Activated T-cell treated with anti-CD3 and anti-CD28 coated beads, Interleukin-2, amount 50 U/mL, for 4 hours (primary cell): ENCODE data around the gene GNA12. TPM values are rescaled to one million over a fixed set of nuclear protein-coding genes. Genes with fewer than 3 reads are reported as not detected.

ENCODE experiments used
- ATAC-seq, 2 donors: fragments of 200-7000 bp; cut with Tn5 transposase; one replicate each; pipeline ENCODE4 v1.10.0; 2021
- DNase-seq: peaks from one replicate; pipeline ENCODE4 v3.0.0-alpha.2; 2020
- H3K27me3 Mint-ChIP-seq: one replicate; pipeline ENCODE4 v1.8.0; 2021; ENCODE audit warnings: low read depth, mixed read lengths
- H3K36me3 Mint-ChIP-seq: one replicate; pipeline ENCODE4 v1.8.0; 2022; ENCODE audit warnings: mixed read lengths; ENCODE audit not compliant: insufficient read depth
- H3K4me1 Mint-ChIP-seq: one replicate; pipeline ENCODE4 v1.8.0; 2021; ENCODE audit warnings: low read depth, mixed read lengths
- H3K4me3 Mint-ChIP-seq: one replicate; pipeline ENCODE4 v1.8.0; 2021; ENCODE audit warnings: mild to moderate bottlenecking, moderate library complexity, mixed read lengths
- H3K9me3 Mint-ChIP-seq: one replicate; pipeline ENCODE4 v1.8.0; 2021; ENCODE audit warnings: mixed read lengths
- total RNA-seq, 3 donors: library from RNA; stranded (reverse); gene quantifications; one replicate each; pipeline ENCODE4 v1.2.1, GENCODE V29; 2021

The GNA12 gene
- total RNA-seq, 3 donors from 2014 or later = 23.7 to 25.7 (median 25.0) TPM

GRCh38 chr7:2837496-2837895, 6.6 kb downstream of the GNA12 start:
- Mint-ChIP-seq H3K4me3 (no peak overlapping the region), H3K36me3 (peaks cover 14% of the 10 kb centered on the region), H3K9me3 (no peaks in the 10 kb centered on the region), H3K4me1 (peaks cover 47% of the 10 kb centered on the region), H3K27me3 (no peaks in the 10 kb centered on the region)
- no peak for ATAC-seq
- DNase-seq = no peak

GRCh38 chr7:2834748-2835441, 9.2 kb downstream of the GNA12 start:
- ATAC-seq (no peak), DNase-seq (no peak)
- Mint-ChIP-seq H3K4me1 (peaks cover 28% of the 10 kb centered on the region), H3K9me3 (no peaks in the 10 kb centered on the region), H3K4me3 (no peak overlapping the region), H3K27me3 (no peaks in the 10 kb centered on the region), H3K36me3 (peaks cover 13% of the 10 kb centered on the region)

GRCh38 chr7:2833083-2833910, 10.8 kb downstream of the GNA12 start:
- no peak overlapping the region for H3K4me3 Mint-ChIP-seq

GRCh38 chr7:2832461-2832860, 11.6 kb downstream of the GNA12 start:
- Mint-ChIP-seq H3K9me3 (no peaks in the 10 kb centered on the region), H3K4me1 (peaks cover 12% of the 10 kb centered on the region), H3K36me3 (peaks cover 13% of the 10 kb centered on the region), H3K27me3 (no peaks in the 10 kb centered on the region), H3K4me3 (no peak overlapping the region)
- ATAC-seq (no peak), DNase-seq (no peak)

More at GRCh38 chr7:2833083-2833910, 10.8 kb downstream of the GNA12 start:
- Mint-ChIP-seq H3K9me3 (no peaks in the 10 kb centered on the region), H3K27me3 (no peaks in the 10 kb centered on the region), H3K36me3 (peaks cover 13% of the 10 kb centered on the region), H3K4me1 (peaks cover 19% of the 10 kb centered on the region)
- ATAC-seq = no peak
- no peak for DNase-seq

- Mint-ChIP-seq H3K27me3 (no peaks in the 10 kb centered on the region), H3K9me3 (no peaks in the 10 kb centered on the region), H3K36me3 (peaks cover 14% of the 10 kb centered on the region), H3K4me1 (peaks cover 12% of the 10 kb centered on the region), H3K4me3 (no peak overlapping the region)
- ATAC-seq (no peak), DNase-seq (no peak)
Measured at GRCh38 chr7:2830609-2831376, 13.3 kb downstream of the GNA12 start.

GRCh38 chr7:2829040-2829439, 15.1 kb downstream of the GNA12 start:
- Mint-ChIP-seq H3K27me3 (no peaks in the 10 kb centered on the region), H3K9me3 (no peaks in the 10 kb centered on the region), H3K36me3 (peaks cover 8% of the 10 kb centered on the region), H3K4me3 (no peak overlapping the region), H3K4me1 (peaks cover 29% of the 10 kb centered on the region)
- DNase-seq (no peak), ATAC-seq (no peak)

- no peaks in the 10 kb centered on the region for H3K27me3 Mint-ChIP-seq
- H3K4me3 Mint-ChIP-seq = no peak overlapping the region
- DNase-seq (no peak), ATAC-seq (no peak)
- H3K9me3 Mint-ChIP-seq = no peaks in the 10 kb centered on the region
- H3K36me3 Mint-ChIP-seq = peaks cover 6% of the 10 kb centered on the region
- H3K4me1 Mint-ChIP-seq = peaks cover 38% of the 10 kb centered on the region
Measured at GRCh38 chr7:2826771-2827170, 17.3 kb downstream of the GNA12 start.

DNA sequence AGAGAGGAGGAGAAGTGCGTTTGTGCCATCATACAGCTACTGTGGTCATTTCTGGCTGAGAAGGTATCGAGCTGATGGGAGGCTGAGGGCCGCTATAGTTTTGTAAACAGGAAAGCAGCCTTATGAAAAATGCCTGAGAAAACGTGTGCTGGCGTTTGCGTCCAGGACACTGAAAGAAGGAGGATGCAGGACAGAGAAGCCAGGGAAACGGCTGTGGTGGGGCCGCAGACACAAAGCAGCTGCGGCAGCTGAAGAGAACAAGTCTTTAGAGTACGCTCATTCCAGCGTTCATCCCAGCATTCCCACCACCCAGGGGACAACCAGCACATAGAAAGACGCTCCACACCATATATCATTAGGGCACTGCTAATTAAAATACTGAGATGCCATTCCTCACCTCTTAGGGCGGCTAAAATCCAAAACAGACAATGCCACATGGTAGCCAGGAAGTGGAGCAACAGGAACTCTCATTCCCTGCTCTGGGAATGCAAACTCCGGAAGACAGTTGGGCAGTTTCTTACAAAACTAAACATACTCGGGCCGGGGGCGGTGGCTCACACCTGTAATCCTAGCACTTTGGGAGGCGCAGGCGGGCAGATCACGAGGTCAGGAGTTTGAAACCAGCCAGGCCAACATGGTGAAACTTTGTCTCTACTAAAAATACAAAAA, 18.4 kb downstream of the GNA12 start:
- Mint-ChIP-seq H3K9me3 (no peaks in the 10 kb centered on the region), H3K27me3 (no peaks in the 10 kb centered on the region), H3K36me3 (peaks cover 5% of the 10 kb centered on the region), H3K4me1 (peaks cover 45% of the 10 kb centered on the region), H3K4me3 (no peak overlapping the region)
- DNase-seq = no peak
- no peak for ATAC-seq

- DNase-seq = no peak
- Mint-ChIP-seq H3K4me1 (peaks cover 47% of the 10 kb centered on the region), H3K9me3 (no peaks in the 10 kb centered on the region), H3K27me3 (no peaks in the 10 kb centered on the region), H3K36me3 (peaks cover 5% of the 10 kb centered on the region), H3K4me3 (no peak overlapping the region)
- no peak for ATAC-seq
Measured at GRCh38 chr7:2824678-2825461, 19.2 kb downstream of the GNA12 start.

DNA sequence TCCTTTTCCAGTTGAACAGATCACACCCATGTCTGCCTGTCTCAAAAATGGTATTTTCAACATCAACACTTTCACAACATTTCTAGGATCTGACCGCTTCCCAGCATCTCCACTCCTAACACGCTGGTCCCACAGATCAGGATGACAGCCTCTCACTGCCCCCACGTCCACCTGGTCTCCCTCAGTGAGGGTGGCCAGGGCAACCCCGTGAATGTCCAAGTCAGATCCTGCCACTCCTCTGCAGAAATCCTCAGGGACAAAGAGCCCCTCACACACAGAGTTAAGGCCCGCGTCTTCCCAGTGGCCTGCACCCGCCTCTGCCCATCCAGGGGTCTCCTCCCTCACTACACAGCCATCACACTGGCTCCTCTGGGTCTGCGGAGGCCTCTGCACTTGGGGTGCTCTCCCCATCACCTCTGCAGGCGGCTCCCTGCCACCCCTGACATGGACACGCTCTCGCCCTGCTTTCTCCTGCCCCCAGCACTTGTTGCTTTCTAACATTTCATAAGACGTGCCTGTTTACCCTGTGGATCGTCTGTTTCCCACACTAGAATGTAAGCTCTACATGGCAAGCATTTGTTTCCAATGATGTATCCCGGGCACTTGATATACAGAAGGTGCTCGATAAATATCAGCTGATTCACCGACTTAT, 20.0 kb downstream of the GNA12 start:
- H3K4me3 Mint-ChIP-seq = no peak overlapping the region

GRCh38 chr7:2823130-2823529, 21.0 kb downstream of the GNA12 start:
- ATAC-seq (no peak), DNase-seq (no peak)
- H3K4me1 Mint-ChIP-seq = peaks cover 54% of the 10 kb centered on the region
- no peak overlapping the region for H3K4me3 Mint-ChIP-seq
- H3K36me3 Mint-ChIP-seq = peaks cover 5% of the 10 kb centered on the region
- H3K9me3 Mint-ChIP-seq = no peaks in the 10 kb centered on the region
- H3K27me3 Mint-ChIP-seq = no peaks in the 10 kb centered on the region

More for the DNA sequence above, 20.0 kb downstream of the GNA12 start:
- H3K9me3 Mint-ChIP-seq = no peaks in the 10 kb centered on the region
- no peaks in the 10 kb centered on the region for H3K27me3 Mint-ChIP-seq
- no peak for ATAC-seq
- H3K36me3 Mint-ChIP-seq = peaks cover 5% of the 10 kb centered on the region
- peaks cover 54% of the 10 kb centered on the region for H3K4me1 Mint-ChIP-seq
- no peak for DNase-seq

- no peaks in the 10 kb centered on the region for H3K9me3 Mint-ChIP-seq
- H3K4me3 Mint-ChIP-seq = no peak overlapping the region
- no peaks in the 10 kb centered on the region for H3K27me3 Mint-ChIP-seq
- H3K36me3 Mint-ChIP-seq = peaks cover 5% of the 10 kb centered on the region
- peaks cover 50% of the 10 kb centered on the region for H3K4me1 Mint-ChIP-seq
- no peak for DNase-seq
- ATAC-seq = no peak
Measured at GRCh38 chr7:2821842-2822507, 22.1 kb downstream of the GNA12 start.
